NT2/D1 (cell line): ENCODE results near the gene SNX27.

ENCODE experiments used
- SUZ12 ChIP-seq: IDR thresholded peaks from 2 replicates; pipeline ENCODE4 v1.6.1; 2011; ENCODE audit not compliant: insufficient read length, insufficient read depth; ENCODE audit errors: extremely low read depth
- YY1 ChIP-seq: IDR thresholded peaks from 2 replicates; pipeline ENCODE4 v1.6.1; 2011; ENCODE audit not compliant: insufficient read length, insufficient read depth
- ZNF274 ChIP-seq: IDR thresholded peaks from 2 replicates; pipeline ENCODE4 v1.6.1; 2011; ENCODE audit warnings: mild to moderate bottlenecking, low read depth, low read length

DNA sequence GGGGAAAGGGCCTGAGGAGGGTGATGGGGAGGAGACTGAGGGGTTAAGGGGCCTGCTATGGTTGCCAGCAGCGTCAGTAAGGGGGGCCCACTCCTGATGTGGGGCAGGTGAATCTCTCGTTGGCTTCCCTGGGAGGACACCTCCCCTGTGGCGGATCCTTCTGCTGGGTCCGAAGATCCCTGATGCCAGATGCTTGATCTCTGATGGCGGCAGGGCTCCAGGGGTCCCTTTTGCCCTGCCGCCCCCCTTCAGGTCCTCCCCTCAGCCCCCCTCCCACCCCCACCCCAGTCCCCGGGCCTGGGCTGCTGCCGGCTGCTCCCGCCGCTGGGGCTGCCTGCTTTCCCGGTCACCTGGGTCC, 104.5 kb downstream of the SNX27 start:
- TF ChIP-seq ZNF274 (no peak), YY1 (no peak), SUZ12 (no peak)
